Uterus (tissue), 4 donors: ENCODE measurements around the gene SCUBE3. TPM values are rescaled to one million over a fixed set of nuclear protein-coding genes. Genes with fewer than 3 reads are reported as not detected.

Source experiments
- DNase-seq, 2 donors: peaks; one replicate each; pipeline ENCODE4 v3.0.0-alpha.2; 2019 to 2020
- H3K27ac ChIP-seq, 2 donors: fragments of 200-600 bp; sonication (generic); 1 replicate in 1 of 2; 2 replicates in 1 of 2; pipeline ENCODE4 v1.5.1; 2016 to 2018
- H3K27me3 ChIP-seq, 2 donors: fragments of 200-600 bp; sonication (generic); one replicate each; pipeline ENCODE4 v1.5.1; 2018 to 2019; ENCODE audit warnings: control low read depth in 1 of 2
- H3K36me3 ChIP-seq, 2 donors: fragments of 200-600 bp; sonication (generic); one replicate each; pipeline ENCODE4 v1.5.1; 2019; ENCODE audit warnings: control low read depth in 1 of 2
- H3K4me1 ChIP-seq, 2 donors: fragments of 200-600 bp; sonication (generic); one replicate each; pipeline ENCODE4 v1.5.1; 2018 to 2019; ENCODE audit warnings: control low read depth in 1 of 2
- H3K4me3 ChIP-seq, 2 donors: fragments of 200-600 bp; sonication (generic); 1 replicate in 1 of 2; 2 replicates in 1 of 2; pipeline ENCODE4 v1.5.1; 2018 to 2019; ENCODE audit warnings: mild to moderate bottlenecking in 1 of 2
- H3K9me3 ChIP-seq, 2 donors: fragments of 200-600 bp; sonication (generic); one replicate each; pipeline ENCODE4 v1.5.1; 2019; ENCODE audit warnings: control low read depth in 1 of 2
- POLR2A ChIP-seq, 2 donors: fragments of 450-650 bp; IDR thresholded peaks; one replicate each; pipeline ENCODE4 v1.6.1; 2016; ENCODE audit warnings: antibody characterized with exemption in 2 of 2, mild to moderate bottlenecking in 1 of 2, moderate library complexity in 1 of 2
- intact Hi-C: fragments of 100-400 bp; cut with DNase I; formaldehyde crosslinking; loops from one replicate; pipeline ENCODE4 v1.15.1; 2023; ENCODE audit warnings: low total_unique reads
- total RNA-seq, 4 donors: library from RNA; depleted of rRNA in 3 of 4; stranded (reverse); fragments of >200 nt in 3 of 4; gene quantifications; one replicate each; pipeline versions ENCODE4 v1.1.0 to v1.2.4, GENCODE V29; 2014 to 2023
- TF ChIP-seq, protein P1 (sequence below), 4 experiments: fragments of 200-600 bp in 2 of 4; fragments of 450-650 bp in 2 of 4; sonication (generic) in 2 of 4; IDR thresholded peaks; one replicate each; pipeline ENCODE4 v1.5.1; 2016 to 2019; ENCODE audit warnings: antibody characterized with exemption in 4 of 4, mild to moderate bottlenecking in 2 of 4, moderate library complexity in 1 of 4
- donor health status: DM: yes; HTN: yes; CAD: no.

SCUBE3 gene
- total RNA-seq, 4 donors from 2014 or later, result 0.61 to 3.3 TPM; not detected in 2

- intact Hi-C loops, result no loop called here
- no peaks in the 10 kb centered on the region for H3K36me3 ChIP-seq
- peaks cover 0 to 4% of the 10 kb centered on the region in 2 donors for H3K4me1 ChIP-seq
- H3K4me3 ChIP-seq, result no peak overlapping the region
- no peak overlapping the region for H3K27ac ChIP-seq
- H3K27me3 ChIP-seq, result no peaks in the 10 kb centered on the region
- no peak for DNase-seq
- H3K9me3 ChIP-seq, result no peaks in the 10 kb centered on the region
- TF ChIP-seq POLR2A (IDR thresholded peaks at IDR 0.05), result no peak
- TF ChIP-seq, protein P1, sequence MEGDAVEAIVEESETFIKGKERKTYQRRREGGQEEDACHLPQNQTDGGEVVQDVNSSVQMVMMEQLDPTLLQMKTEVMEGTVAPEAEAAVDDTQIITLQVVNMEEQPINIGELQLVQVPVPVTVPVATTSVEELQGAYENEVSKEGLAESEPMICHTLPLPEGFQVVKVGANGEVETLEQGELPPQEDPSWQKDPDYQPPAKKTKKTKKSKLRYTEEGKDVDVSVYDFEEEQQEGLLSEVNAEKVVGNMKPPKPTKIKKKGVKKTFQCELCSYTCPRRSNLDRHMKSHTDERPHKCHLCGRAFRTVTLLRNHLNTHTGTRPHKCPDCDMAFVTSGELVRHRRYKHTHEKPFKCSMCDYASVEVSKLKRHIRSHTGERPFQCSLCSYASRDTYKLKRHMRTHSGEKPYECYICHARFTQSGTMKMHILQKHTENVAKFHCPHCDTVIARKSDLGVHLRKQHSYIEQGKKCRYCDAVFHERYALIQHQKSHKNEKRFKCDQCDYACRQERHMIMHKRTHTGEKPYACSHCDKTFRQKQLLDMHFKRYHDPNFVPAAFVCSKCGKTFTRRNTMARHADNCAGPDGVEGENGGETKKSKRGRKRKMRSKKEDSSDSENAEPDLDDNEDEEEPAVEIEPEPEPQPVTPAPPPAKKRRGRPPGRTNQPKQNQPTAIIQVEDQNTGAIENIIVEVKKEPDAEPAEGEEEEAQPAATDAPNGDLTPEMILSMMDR (IDR thresholded peaks at IDR 0.05), result no peak
These were observed 5.3 kb upstream of the SCUBE3 start for GRCh38 chr6:35208419-35208818.

DNA sequence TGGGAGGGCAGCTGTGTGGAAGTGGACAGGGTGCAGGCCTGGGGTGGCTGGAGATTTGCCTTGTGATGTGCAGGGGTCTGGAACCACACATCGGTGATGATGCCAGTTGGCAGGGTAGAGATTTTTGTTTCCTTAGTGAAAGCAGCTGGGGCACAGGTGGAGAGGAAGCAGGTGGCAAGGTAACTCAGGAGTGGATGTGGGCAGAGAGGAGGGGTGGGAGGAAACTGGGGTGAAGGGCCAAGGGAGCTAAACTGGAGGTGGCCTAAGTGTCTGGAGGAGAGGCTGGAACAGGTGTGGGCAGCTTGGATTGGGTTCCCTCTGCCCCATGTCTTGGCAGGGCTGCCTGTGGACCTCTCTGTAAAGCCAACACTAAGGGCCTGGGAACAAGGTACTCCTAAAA lies 4.7 kb upstream of the SCUBE3 start:
- no peak overlapping the region for H3K27ac ChIP-seq
- peaks cover 0 to 6% of the 10 kb centered on the region in 2 donors for H3K4me1 ChIP-seq
- no peaks in the 10 kb centered on the region for H3K9me3 ChIP-seq
- DNase-seq, result no peak
- intact Hi-C loops, result no loop called here
- H3K4me3 ChIP-seq, result no peak overlapping the region
- no peaks in the 10 kb centered on the region for H3K36me3 ChIP-seq
- no peaks in the 10 kb centered on the region for H3K27me3 ChIP-seq
- TF ChIP-seq, protein P1 (IDR thresholded peaks at IDR 0.05), result no peak
- no peak for TF ChIP-seq POLR2A (IDR thresholded peaks at IDR 0.05)

- no peaks in the 10 kb centered on the region for H3K36me3 ChIP-seq
- DNase-seq, result no peak
- no peaks in the 10 kb centered on the region for H3K9me3 ChIP-seq
- TF ChIP-seq POLR2A (IDR thresholded peaks at IDR 0.05), result no peak
- TF ChIP-seq, protein P1 (IDR thresholded peaks at IDR 0.05), result no peak
- no peak overlapping the region for H3K4me3 ChIP-seq
- no peak overlapping the region for H3K27ac ChIP-seq
- intact Hi-C loops, result no loop called here
- H3K27me3 ChIP-seq, result no peaks in the 10 kb centered on the region
- H3K4me1 ChIP-seq, result peaks cover 0 to 11% of the 10 kb centered on the region in 2 donors
These were observed 4.0 kb upstream of the SCUBE3 start for GRCh38 chr6:35209622-35210247.

DNA sequence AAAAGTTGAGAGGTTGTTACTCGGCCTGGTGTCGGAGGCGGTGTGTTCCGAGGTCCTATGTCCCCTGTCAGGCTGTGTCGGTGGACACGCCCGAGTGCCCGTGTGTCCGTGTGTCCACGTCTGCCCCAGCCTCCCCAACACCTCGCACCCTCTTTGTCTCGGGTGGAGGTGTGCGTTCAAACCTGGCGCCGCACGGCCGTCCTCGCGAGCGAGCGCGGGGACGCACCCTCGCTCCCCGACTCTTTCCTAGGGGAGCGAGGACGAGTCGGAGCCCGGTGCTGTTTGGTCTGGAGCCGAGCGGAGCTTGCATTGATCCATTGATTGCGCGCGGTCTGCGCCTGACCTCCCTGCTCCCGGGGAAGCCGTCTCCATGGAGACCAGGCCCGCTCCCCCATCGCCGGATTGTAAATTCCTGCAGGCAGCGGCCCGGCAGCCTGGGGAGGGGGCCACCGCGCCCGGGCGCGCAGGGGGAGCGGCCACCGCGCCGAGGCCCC lies 411 bp upstream of the SCUBE3 start:
- Histone ChIP-seq H3K9me3 (no peaks in the 10 kb centered on the region), H3K27me3 (no peaks in the 10 kb centered on the region), H3K4me3 (peak overlapping the region; percentile 12 to 35), H3K27ac (no peak overlapping the region), H3K36me3 (no peaks in the 10 kb centered on the region), H3K4me1 (peaks cover 0 to 11% of the 10 kb centered on the region in 2 donors)
- TF ChIP-seq, protein P1 (IDR thresholded peaks at IDR 0.05), result no peak
- TF ChIP-seq POLR2A (IDR thresholded peaks at IDR 0.05), result no peak
- no peak for DNase-seq
- intact Hi-C loops, result no loop called here

GRCh38 chr6:35214869-35215664 lies 1.3 kb downstream of the SCUBE3 start:
- Histone ChIP-seq H3K27ac (no peak overlapping the region), H3K9me3 (no peaks in the 10 kb centered on the region), H3K4me3 (peak overlapping the region in 1 of 2 donors; percentile 35), H3K4me1 (peaks cover 0 to 11% of the 10 kb centered on the region in 2 donors), H3K36me3 (no peaks in the 10 kb centered on the region), H3K27me3 (no peaks in the 10 kb centered on the region)
- DNase-seq, result no peak
- no peak for TF ChIP-seq POLR2A (IDR thresholded peaks at IDR 0.05)
- TF ChIP-seq, protein P1 (IDR thresholded peaks at IDR 0.05), result no peak
- intact Hi-C loops, result no loop called here
